Left forelimb (tissue), 1 donor: ENCODE data around the gene QPCT.
"Not testable (repeated sequence)": the region's sequence is repeated elsewhere in the genome, so short reads cannot be mapped to it uniquely, and the experiment has no call there.

Experiments
- DNase-seq: peaks from one replicate; pipeline ENCODE4 v3.0.0-alpha.2; 2018; ENCODE audit warnings: low spot score

The QPCT gene

GRCh38 chr2:37358466-37358865 lies 14.0 kb downstream of the QPCT start:
- DNase-seq, result no peak

- no peak for DNase-seq
Measured at GRCh38 chr2:37361216-37361815, 16.9 kb downstream of the QPCT start.

- DNase-seq, result no peak
Measured at GRCh38 chr2:37361994-37362698, 17.7 kb downstream of the QPCT start.

- no peak for DNase-seq
Measured at GRCh38 chr2:37364351-37364750, 19.9 kb downstream of the QPCT start.

- DNase-seq, result no peak
Measured at GRCh38 chr2:37365669-37366068, 21.2 kb downstream of the QPCT start.

GRCh38 chr2:37366773-37367172 lies 22.3 kb downstream of the QPCT start:
- no peak for DNase-seq

- no peak for DNase-seq
Measured at GRCh38 chr2:37367310-37367709, 22.9 kb downstream of the QPCT start.

GRCh38 chr2:37367984-37368383 lies 23.6 kb downstream of the QPCT start:
- DNase-seq, result no peak

GRCh38 chr2:37370666-37371065 lies 26.2 kb downstream of the QPCT start:
- no peak for DNase-seq

- DNase-seq, result no peak
Measured at GRCh38 chr2:37372000-37372399, 27.6 kb downstream of the QPCT start.

- DNase-seq, result no peak
Measured at GRCh38 chr2:37375741-37376288, 31.4 kb downstream of the QPCT start.

GRCh38 chr2:37376421-37377186 lies 32.2 kb downstream of the QPCT start:
- no peak for DNase-seq

- no peak for DNase-seq
Measured at GRCh38 chr2:37377187-37377532, 32.7 kb downstream of the QPCT start.

GRCh38 chr2:37378411-37378810 lies 34.0 kb downstream of the QPCT start:
- no peak for DNase-seq

GRCh38 chr2:37379881-37380296 lies 35.5 kb downstream of the QPCT start:
- DNase-seq, result no peak

- not testable (repeated sequence) for DNase-seq
Measured at GRCh38 chr2:37380787-37381186, 36.4 kb downstream of the QPCT start.

- DNase-seq, result not testable (repeated sequence)
Measured at GRCh38 chr2:37384261-37384660, 39.8 kb downstream of the QPCT start.

GRCh38 chr2:37387148-37387835 lies 42.9 kb downstream of the QPCT start:
- DNase-seq, result no peak

GRCh38 chr2:37388074-37388473 lies 43.6 kb downstream of the QPCT start:
- no peak for DNase-seq

- DNase-seq, result no peak
Measured at GRCh38 chr2:37389395-37389794, 45.0 kb downstream of the QPCT start.

- DNase-seq, result no peak
Measured at GRCh38 chr2:37389989-37390765, 45.7 kb downstream of the QPCT start.

- DNase-seq, result no peak
Measured at GRCh38 chr2:37390777-37391176, 46.3 kb downstream of the QPCT start.
